GM18858 (cell line): ENCODE measurements around the gene JARID2.

Experiments
- ATAC-seq: cut with Tn5 transposase; IDR thresholded peaks from one replicate; pipeline ENCODE4 v1.9.1; 2021; ENCODE audit not compliant: unreplicated experiment

The JARID2 gene

DNA sequence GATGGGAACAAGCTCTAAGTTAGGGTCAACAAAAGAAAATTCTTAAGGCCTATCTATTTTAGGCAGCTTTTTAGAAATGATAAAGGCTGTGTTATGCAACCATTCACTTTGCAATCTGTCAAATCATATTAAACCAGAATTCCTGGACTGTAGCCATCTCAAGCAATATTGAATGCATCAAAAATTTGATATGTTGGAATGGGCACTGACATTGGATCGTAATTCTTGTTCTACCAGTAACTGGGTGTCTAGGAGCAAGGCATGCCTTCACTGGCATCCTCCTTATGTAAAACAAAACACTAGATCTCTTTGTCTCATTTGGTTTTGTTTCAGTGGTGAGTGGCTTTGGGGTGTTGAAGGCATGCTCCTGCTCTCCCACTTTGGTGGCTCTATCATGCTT, 145.6 kb downstream of the JARID2 start:
- no peak for ATAC-seq

DNA sequence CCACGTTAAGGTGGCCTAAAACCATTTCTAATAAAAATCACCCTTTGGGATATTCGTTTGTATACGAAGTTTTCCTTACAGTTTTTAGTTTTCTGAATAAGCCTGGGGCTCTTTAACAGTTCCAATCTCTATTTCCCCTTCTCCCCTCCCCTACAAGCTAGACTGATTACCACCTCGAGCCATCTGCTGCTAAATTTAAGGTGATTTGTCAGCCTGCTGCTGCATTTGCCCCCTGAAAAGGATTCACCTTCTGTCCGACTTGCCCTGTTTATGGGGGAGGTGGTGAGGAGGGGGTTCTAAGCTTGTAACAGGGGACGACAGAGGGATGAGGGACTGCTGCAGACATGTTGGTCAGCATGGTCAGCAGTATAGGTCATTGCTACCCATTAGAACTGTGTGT, 146.3 kb downstream of the JARID2 start:
- ATAC-seq = no peak

DNA sequence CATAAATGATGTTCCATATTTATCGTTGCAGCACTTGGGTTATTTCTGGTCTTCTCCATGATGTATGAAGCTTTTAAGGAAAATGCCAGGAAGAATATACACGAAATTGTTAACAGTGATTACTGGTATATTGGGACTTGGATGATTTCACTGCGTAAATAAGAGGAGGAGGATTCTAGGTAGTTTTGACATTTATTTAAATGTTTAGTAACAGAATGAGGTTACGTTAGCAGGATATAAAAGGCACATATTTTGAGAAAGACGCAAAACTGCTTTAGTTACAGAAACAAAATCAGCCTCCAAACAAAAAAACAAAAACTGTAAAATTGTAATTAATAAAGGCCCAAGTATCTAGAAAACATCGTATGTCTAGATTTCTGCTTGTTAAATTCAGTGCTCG, 147.7 kb downstream of the JARID2 start:
- no peak for ATAC-seq

DNA sequence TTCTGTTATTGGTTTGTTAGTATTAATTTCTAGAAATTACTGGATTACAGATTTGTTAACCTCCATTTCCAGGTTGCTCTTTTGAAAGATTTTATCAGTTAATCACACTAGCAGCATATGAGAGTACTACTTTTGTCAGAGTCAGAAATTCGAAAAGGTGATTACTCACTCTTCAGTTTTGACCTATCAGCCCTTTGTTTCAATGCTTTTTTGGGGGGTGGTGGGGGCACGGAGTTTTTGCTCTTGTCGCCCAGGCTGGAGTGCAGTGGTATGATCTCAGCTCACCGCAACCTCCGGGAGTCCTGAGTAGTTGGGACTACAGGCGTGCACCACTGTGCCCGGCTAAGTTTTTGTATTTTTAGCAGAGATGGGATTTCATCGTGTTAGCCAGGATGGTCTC, 149.2 kb downstream of the JARID2 start:
- no peak for ATAC-seq

DNA sequence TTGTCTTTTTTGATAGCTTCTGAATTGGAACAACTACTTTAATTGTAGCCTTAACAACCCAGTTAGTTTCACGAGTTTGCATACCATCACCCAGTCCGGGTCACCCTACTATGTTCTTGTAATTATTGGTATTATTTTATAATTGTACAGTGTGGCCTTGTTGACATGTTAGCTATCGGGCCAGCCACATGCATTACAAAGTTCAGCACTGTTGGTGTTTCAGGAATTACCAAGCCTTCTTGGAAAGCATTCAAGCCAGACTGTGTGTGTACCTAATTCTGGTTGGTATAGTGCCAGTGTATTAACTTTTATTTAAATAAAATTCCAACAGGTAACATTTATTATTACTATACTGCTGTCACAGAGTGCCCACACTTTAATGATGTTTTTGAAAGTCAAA, 150.9 kb downstream of the JARID2 start:
- no peak for ATAC-seq

DNA sequence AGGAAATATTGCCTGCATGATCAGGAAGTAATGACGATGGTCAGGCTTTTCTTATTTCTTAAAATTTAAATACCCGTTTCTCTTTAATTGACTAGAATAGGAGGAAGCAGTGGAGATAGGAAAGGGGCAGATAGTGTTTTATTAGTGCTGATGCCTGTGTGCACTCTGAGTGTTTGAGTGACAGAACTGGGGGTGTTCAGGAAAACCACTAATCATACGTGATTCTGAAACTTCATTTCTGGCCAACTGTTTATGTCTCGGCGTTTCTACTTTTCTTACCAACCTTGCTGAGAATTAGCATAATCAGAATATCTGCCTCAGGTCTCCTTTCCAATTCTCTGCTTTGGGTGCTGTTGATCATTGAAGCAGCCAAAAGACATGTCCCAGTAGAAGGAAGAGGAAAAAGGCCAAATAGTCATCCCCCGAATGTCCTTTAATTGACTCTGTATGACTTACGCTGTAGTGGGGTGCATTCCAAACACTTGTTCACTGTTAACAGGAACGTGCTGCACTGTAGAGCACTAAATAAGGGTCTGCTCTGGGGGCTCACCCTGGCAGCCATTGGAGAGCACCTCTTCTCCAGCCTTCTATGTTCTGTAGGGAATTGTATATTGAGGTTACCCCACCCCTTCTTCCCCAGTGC, 152.9 kb downstream of the JARID2 start:
- peak; percentile 63 for ATAC-seq

DNA sequence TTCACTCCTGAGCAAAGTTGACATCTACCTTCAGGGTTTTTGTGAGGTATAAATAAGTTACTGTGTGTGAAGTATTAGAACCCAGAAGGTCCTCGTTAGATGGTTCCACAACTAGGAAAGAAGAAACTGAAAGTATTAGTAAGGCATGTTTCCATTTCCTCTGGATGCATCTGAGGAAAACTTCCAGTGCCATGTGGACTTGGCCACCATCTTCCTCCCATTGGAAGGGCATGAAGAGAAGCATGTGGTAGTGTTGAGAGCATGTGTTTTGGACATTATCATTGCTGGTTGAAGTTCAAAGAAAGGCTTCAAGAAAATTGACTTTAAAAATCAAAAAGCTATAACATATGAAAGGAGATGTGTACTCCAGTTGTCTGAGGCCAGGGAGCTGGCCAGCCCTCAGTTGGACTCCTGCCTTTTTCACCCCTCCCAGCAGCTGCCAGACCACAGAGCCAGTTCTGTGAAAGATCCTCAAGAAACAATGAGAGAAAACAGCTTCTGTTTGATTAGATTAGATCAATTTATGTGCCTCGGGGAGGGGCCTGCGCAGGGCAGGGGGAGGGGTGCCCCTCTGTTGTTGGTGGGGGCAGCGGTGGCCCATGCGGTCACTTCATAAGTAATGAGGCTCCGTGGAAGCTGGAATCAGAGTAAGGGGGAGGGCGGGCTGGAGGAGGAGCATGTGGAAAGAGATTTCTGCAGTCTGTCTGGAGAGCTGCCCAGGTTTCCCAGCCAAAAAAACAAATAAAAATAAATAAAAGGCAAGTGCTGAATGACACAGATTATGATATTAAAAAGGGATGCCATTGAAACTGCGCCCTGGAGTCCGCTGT, 154.0 kb downstream of the JARID2 start:
- no peak for ATAC-seq

DNA sequence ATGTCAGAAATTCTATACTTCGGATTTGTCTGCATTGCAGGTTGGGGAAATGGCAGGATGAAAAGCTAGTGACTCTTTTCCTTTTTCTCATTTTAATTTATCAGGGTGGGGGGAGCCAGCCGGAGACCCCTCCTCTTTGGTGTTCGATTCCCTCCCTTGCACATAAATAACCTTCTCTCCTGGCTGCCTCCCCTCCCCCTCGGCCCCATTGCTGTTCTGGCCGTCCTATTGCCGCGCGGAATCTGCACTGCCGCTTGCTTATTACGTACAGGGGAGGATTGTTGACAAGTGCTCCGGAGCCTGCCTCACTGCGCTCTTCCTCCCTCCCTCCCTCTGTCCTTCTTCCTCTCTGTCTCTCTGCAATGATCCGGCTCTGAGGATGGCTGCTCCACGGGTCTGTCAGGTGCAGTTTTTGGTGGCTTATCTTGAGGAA, 154.7 kb downstream of the JARID2 start:
- ATAC-seq = no peak

DNA sequence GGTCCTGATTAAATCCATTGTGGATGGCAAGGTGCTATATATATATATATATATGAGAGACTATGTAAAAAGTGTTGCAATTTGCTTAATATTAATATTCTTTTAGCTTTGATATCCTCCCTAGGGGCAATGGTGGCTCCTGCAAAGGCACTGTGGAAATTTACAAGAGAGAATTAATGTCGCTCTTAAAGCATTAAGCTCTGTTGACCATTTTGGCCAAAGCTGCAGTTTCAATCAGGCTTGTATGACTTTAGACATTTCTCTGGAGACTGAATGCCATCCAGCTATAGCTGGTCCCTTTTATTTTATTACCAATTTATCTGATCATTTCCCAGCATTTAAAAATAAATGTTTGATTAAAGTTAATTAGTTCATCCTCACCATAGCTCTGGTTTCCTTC, 155.3 kb downstream of the JARID2 start:
- no peak for ATAC-seq

DNA sequence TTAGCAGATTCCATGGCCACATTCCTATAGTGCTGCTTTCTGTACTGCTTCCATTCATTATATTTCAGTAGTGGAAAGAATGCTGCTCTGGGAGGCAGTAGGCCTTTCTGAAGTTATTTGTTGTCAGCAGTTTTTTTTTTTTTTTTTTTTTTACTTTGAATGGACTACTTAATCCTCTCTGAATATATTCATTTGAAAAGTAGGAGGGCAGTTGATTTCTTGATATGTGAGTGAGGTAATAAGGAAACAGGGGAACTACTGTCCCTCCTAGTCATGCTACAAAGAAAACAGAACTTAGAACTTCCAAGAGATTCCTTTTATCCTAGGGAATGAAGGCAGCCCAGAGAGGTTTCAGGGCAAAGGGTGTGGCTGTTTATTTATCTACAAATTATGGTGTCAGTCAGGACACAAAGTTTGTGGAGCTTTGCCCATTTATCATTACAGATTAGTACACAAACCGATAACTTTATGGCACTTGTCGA, 155.9 kb downstream of the JARID2 start:
- ATAC-seq = no peak

DNA sequence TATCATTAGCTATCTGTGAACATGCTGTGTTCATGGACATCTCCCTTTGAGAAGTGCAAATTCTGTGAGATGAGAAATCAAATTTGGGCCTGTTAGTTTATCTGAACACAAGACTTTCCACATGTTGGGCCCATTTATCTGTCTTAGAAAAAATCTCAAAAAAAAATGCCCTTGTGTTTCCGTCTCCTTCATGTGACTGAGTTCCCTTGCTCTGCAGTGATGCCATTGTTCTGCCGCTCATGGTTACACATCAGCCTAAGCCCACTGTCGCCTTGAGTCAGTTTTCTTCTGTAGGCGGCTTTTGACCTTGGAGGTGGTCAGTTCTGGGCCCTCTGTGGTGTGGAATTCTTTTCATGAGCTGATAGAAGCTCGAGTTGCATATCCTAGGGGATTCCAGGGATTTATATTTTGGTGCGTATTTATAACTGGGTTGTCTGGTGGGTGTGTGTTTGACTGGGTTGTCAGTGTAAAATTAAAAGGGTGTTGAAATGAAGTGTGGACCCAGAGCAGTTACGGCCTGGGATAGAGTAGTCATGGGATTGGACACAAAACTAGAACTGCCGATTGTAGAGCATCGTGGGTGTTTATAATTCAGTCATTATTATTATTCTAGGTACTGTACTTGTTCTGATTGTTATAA, 156.7 kb downstream of the JARID2 start:
- ATAC-seq = no peak

DNA sequence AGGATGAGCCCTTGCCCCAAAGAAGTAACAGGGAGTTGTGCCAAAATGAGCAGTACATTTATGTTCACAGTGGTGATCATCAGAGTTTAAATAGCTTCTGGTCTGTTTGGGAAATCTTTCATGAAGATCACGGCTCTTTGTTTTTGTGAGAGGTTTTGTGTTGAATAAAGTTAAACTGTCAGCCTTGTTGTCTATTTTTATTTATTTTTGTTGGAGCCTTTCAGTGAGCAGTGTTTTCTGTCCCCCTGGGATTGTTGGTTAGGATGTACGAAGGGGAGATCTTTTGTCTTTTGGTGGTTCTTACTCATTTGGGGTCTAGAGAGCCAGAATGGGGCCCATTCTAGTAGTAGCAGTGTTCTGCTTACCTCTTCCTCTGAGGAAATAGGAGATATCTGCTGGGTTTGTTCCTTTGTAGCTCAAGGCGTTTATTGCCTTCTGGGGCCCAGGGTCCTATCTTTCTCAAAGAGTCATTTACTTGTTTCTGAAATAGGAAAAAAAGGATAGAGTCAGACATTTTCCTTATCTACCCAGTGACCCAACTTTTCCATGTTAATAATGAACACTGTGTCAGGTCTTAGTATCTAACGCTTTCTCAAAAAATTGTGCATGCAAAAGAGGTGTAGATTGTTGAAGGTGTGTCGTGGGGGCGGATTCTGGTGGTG, 157.4 kb downstream of the JARID2 start:
- no peak for ATAC-seq

DNA sequence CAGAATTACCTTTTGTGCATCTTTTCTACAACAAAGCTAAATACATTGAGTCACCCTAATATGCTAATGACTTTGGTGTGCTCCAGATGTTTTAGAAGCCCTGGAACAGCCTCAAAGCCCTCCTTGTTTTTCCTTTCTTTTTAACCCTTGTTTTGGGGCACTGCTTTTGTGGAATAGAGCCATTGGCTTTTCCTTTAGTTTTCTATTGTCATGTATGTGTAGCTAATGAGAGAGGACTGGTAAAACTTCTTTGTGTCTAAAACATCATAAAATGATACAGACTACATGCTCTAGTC, 158.8 kb downstream of the JARID2 start:
- ATAC-seq = no peak

DNA sequence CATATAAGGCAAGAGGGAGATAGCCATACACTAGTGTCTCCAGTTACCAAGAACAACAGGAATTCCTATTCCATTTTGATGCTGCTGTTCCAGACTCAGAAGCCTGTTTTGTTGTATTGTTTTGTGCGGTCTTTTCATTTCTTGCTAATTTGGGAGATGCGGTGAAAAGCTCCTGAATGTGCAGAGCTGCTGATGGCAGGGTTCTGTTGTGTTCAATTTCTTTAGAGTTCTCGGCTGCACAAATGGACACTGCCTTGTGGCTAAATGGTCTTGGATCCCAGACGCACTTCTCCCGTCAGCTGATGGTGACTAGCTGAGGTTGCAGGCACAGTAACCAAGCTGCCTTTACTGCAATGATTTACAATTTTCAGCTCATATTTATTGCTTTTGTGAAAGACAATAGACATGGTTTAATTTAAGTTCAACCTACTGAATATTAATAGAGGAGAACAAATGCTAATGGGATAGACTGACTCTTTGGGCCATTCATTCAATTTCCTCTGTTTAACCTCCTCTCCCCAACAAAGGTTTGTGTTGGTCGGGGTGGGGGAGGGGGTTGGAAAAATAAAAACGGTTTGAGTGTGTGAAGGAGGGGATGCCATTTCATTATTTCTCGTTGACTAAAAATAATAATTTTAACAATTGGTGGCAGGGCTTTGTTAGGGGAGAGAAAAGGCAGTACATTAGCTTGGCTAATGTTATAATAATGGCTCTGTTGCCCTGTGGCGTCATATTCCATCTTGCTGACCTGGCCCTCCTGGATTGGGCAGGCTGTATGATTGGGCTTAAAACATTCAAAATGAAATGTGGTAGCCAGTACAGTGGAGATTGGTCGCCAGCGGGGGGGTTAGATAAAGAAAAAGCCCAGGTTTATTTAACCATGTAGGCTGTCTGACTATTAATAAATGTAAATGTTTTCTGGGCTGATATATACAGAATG, 159.5 kb downstream of the JARID2 start:
- ATAC-seq = no peak

DNA sequence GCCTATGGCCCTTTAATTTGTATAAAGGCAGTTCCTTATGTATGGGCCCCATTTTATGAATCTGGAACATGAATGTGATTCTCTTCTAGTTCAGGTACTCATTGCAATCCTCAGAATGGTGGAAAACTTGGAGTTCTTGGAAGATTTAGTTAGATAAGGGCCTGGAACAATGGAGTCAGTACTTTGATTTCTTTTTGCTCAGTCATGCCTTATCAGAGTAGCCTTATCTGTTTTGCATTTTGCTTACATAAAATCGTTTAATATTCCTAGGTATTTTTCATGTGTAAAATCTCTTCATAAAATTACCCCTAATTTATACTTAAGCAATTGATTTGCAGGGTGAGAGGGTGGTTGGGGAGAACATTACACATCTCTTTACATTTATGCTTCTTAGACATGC, 160.6 kb downstream of the JARID2 start:
- ATAC-seq = no peak

DNA sequence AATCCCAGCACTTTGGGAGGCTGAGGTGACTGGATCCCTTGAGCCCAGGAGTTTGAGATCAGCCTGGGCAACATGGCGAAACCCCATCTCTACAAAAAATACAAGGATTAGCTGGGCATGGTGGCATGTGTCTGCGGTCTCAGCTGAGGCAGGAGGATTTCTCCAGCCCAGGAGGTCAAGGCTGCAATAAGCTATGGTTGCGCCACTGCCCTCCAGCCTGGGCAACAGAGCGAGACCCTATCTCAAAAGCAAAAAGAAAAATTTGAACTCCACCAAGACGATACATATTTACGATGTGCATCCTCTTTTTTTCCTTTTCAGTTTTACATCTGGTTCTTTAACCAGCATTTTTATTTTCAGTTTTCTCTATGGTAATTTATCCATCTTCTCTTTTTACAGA, 162.1 kb downstream of the JARID2 start:
- ATAC-seq = no peak

DNA sequence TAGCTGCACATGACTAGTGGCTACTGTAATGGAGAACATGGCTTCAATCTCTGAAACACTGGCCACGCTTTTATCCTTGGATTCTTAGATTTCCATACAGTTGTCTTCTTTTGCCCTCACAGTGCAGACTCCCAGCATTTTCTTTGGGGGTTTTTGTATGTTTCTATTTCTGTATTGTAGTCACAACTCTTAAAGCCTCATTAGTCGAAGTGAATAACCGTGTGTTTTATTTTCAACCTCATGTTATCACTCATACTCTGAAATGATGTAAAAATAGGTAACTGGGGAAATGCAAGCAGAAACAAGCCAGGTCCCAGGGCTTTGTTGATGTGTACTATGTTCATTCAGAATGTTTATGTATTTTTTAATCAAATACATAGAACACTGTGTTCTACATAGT, 162.9 kb downstream of the JARID2 start:
- no peak for ATAC-seq

DNA sequence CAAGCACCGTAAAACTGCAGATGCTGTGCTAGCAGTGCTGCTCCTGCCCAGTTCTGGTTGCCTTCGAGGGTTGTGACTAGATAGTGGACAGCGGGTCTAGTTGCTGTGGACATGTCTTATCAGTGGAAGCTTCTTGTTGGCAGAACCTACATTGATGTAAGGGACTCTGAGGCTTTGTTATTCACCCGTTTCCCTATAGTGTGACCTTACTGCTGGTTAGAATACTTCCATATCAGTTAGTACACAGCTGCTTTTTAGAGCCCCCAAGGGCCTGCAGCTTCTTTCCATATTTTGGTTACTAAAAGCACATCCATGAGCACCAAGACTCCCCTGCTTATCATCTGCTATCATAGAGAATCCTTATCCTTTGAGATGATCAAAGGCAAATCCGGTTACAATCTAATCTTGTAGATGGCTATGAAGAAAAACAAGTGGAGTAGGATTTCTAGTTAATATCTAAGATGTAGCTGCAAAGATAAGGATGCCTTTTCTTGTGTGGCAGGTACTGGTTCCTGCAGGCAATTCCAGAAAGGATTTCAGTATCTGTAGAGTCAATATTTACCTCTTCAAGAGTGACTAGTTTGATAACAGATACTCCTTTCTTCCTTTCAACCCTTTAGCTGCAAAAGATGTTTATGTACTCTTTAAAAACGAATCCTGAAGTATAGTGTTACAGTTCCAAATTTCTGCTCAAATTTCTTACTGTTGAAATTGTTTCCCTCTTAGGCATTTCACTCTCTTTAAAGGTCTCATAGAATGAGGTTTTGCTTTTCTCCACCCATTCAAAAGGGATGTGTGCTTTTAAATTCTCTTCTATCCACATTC, 163.6 kb downstream of the JARID2 start:
- no peak for ATAC-seq

DNA sequence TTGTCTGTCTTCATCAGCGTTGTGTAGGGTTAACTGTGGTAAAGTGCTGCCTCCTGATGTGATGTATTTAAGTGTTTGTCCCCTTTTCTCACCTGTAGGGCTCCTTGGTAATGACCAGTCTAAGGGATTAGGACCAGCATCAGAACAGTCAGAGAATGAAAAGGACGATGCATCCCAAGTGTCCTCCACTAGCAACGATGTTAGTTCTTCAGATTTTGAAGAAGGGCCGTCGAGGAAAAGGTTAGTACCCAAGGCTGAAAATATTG, 164.2 kb downstream of the JARID2 start:
- ATAC-seq = no peak

DNA sequence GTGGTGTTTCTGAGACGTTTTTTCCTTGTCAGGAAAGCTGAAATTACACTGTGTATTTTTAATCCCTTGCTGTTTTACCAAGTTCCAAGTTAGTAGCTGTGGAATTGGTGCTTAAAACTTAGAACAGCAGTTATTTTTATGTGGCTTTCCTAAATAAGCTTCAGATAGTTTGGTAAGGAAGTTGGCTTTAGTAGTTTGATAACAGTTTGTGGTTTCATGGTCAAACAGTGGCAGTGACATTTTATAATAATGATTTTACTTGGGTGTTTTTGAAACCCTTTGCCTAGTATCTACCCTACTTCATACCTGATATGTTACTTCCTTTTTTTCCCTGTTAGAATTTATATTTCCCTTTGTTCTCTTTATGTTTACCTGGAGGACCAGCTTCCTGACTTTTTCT, 164.9 kb downstream of the JARID2 start:
- no peak for ATAC-seq
